Coronary artery (tissue), 2 donors: ENCODE measurements around the gene KCNT2.
"Not testable (repeated sequence)": the region's sequence is repeated elsewhere in the genome, so short reads cannot be mapped to it uniquely, and the experiment has no call there.

Experiments used
- DNase-seq: peaks from one replicate; pipeline ENCODE4 v3.0.0-alpha.2; 2017; ENCODE audit warnings: low spot score
- H3K27ac ChIP-seq, 2 donors: fragments of 200-600 bp; sonication (generic); one replicate each; pipeline ENCODE4 v1.5.1; 2016 to 2019
- H3K4me3 ChIP-seq: fragments of 200-600 bp; sonication (generic); 2 replicates; pipeline ENCODE4 v1.5.1; 2016; ENCODE audit warnings: mild to moderate bottlenecking, moderate library complexity
- CTCF ChIP-seq: fragments of 200-600 bp; sonication (generic); IDR thresholded peaks from one replicate; pipeline ENCODE4 v1.5.1; 2019; ENCODE audit warnings: antibody characterized with exemption

Gene KCNT2

GRCh38 chr1:196517193-196517592, 91.0 kb downstream of the KCNT2 start:
- Histone ChIP-seq H3K4me3 (no peak overlapping the region), H3K27ac (no peak overlapping the region)
- no peak for TF ChIP-seq CTCF
- no peak for DNase-seq

- Histone ChIP-seq H3K27ac (no peak overlapping the region), H3K4me3 (no peak overlapping the region)
- DNase-seq = no peak
- TF ChIP-seq CTCF = no peak
Observed at GRCh38 chr1:196516373-196516772, 91.9 kb downstream of the KCNT2 start.

GRCh38 chr1:196515904-196516303, 92.3 kb downstream of the KCNT2 start:
- DNase-seq = no peak
- TF ChIP-seq CTCF = no peak
- H3K4me3 ChIP-seq = no peak overlapping the region
- no peak overlapping the region for H3K27ac ChIP-seq

GRCh38 chr1:196513821-196514220, 94.4 kb downstream of the KCNT2 start:
- no peak for DNase-seq
- no peak for TF ChIP-seq CTCF

GRCh38 chr1:196510451-196510850, 97.8 kb downstream of the KCNT2 start:
- Histone ChIP-seq H3K4me3 (no peak overlapping the region), H3K27ac (no peak overlapping the region)
- no peak for DNase-seq
- no peak for TF ChIP-seq CTCF

More at GRCh38 chr1:196513821-196514220, 94.4 kb downstream of the KCNT2 start:
- no peak overlapping the region for H3K4me3 ChIP-seq
- no peak overlapping the region for H3K27ac ChIP-seq

GRCh38 chr1:196504224-196504623, 104.0 kb downstream of the KCNT2 start:
- H3K4me3 ChIP-seq, H3K27ac ChIP-seq, DNase-seq: not testable (repeated sequence)

GRCh38 chr1:196502437-196502836, 105.8 kb downstream of the KCNT2 start:
- no peak for TF ChIP-seq CTCF
- no peak for DNase-seq
- Histone ChIP-seq H3K27ac (no peak overlapping the region), H3K4me3 (no peak overlapping the region)
